Activated naive CD4-positive, alpha-beta T cell treated with anti-CD3 and anti-CD28 coated beads for 36 hours (primary cell): ENCODE measurements around the gene TSR1. TPM values are rescaled to one million over a fixed set of nuclear protein-coding genes. Genes with fewer than 3 reads are reported as not detected.

ENCODE experiments used
- CTCF ChIA-PET: fragments of 350-600 bp; sonication (Branson Sonifier 250); formaldehyde crosslinking; loops from one replicate; lab custom pipeline; 2021; ENCODE audit warnings: antibody characterized with exemption; lab: Charles Lee
- DNase-seq: peaks from one replicate; pipeline ENCODE4 v3.0.0-alpha.2; 2020
- H3K27ac Mint-ChIP-seq: one replicate; pipeline ENCODE4 v1.8.0; 2021; ENCODE audit warnings: mild to moderate bottlenecking, mixed read lengths
- H3K27me3 Mint-ChIP-seq: one replicate; pipeline ENCODE4 v1.8.0; 2021; ENCODE audit warnings: low read depth, mixed read lengths
- H3K36me3 Mint-ChIP-seq: one replicate; pipeline ENCODE4 v1.8.0; 2021; ENCODE audit warnings: low read depth, mixed read lengths
- H3K4me1 Mint-ChIP-seq: one replicate; pipeline ENCODE4 v1.8.0; 2021; ENCODE audit warnings: low read depth, mixed read lengths
- H3K4me3 Mint-ChIP-seq: one replicate; pipeline ENCODE4 v1.8.0; 2021; ENCODE audit warnings: mild to moderate bottlenecking, moderate library complexity, mixed read lengths
- H3K9me3 Mint-ChIP-seq: one replicate; pipeline ENCODE4 v1.8.0; 2021; ENCODE audit warnings: mixed read lengths
- intact Hi-C: fragments of 100-400 bp; cut with micrococcal nuclease; formaldehyde crosslinking; loops from one replicate; pipeline ENCODE4 v1.15.1; 2023
- total RNA-seq, 2 experiments: library from RNA; stranded (reverse); gene quantifications; one replicate each; pipeline ENCODE4 v1.2.3, GENCODE V29; 2021

TSR1 gene
- total RNA-seq, 2 experiments from 2014 or later, result 51.1 to 51.5 TPM

- intact Hi-C loops, result no loop called here
- CTCF ChIA-PET, result interaction anchor here (1.0 to 1.7 kb wide), 4 partner anchors 8 to 291 kb away, joined by 3 to 5 read pairs (median 4); no protein-coding TSS in a partner anchor
- no peaks in the 10 kb centered on the region for H3K27me3 Mint-ChIP-seq
- DNase-seq, result no peak
- no peak overlapping the region for H3K4me3 Mint-ChIP-seq
- H3K27ac Mint-ChIP-seq, result no peak overlapping the region
- peaks cover 6% of the 10 kb centered on the region for H3K4me1 Mint-ChIP-seq
- H3K9me3 Mint-ChIP-seq, result no peaks in the 10 kb centered on the region
- H3K36me3 Mint-ChIP-seq, result no peaks in the 10 kb centered on the region
Observed at GRCh38 chr17:2347805-2348685, 11.8 kb upstream of the TSR1 start.

- no peak overlapping the region for H3K4me3 Mint-ChIP-seq
- CTCF ChIA-PET, result no interaction called here
- DNase-seq, result no peak
- no peaks in the 10 kb centered on the region for H3K27me3 Mint-ChIP-seq
- H3K27ac Mint-ChIP-seq, result no peak overlapping the region
- H3K36me3 Mint-ChIP-seq, result no peaks in the 10 kb centered on the region
- peaks cover 6% of the 10 kb centered on the region for H3K4me1 Mint-ChIP-seq
- intact Hi-C loops, result no loop called here
- H3K9me3 Mint-ChIP-seq, result no peaks in the 10 kb centered on the region
Observed at GRCh38 chr17:2346475-2346874, 10.2 kb upstream of the TSR1 start.

GRCh38 chr17:2344528-2344927 is 8.3 kb upstream of the TSR1 start:
- CTCF ChIA-PET, result interaction anchor here (1.7 kb wide), 1 partner anchor 9 kb away, joined by 10 read pairs; no protein-coding TSS in a partner anchor
- Mint-ChIP-seq H3K27ac (no peak overlapping the region), H3K4me1 (peaks cover 7% of the 10 kb centered on the region), H3K4me3 (no peak overlapping the region), H3K36me3 (peaks cover 1% of the 10 kb centered on the region), H3K9me3 (no peaks in the 10 kb centered on the region), H3K27me3 (no peaks in the 10 kb centered on the region)
- no peak for DNase-seq
- intact Hi-C loops, result no loop called here

GRCh38 chr17:2343421-2343820 is 7.2 kb upstream of the TSR1 start:
- H3K9me3 Mint-ChIP-seq, result no peaks in the 10 kb centered on the region
- CTCF ChIA-PET, result interaction anchor here (1.7 kb wide), 1 partner anchor 10 kb away, joined by 10 read pairs; no protein-coding TSS in a partner anchor
- H3K36me3 Mint-ChIP-seq, result peaks cover 1% of the 10 kb centered on the region
- intact Hi-C loops, result no loop called here
- no peak overlapping the region for H3K4me3 Mint-ChIP-seq
- DNase-seq, result peak; percentile 46
- H3K27me3 Mint-ChIP-seq, result no peaks in the 10 kb centered on the region
- H3K4me1 Mint-ChIP-seq, result peaks cover 9% of the 10 kb centered on the region
- no peak overlapping the region for H3K27ac Mint-ChIP-seq

GRCh38 chr17:2338315-2338657 is 2.0 kb upstream of the TSR1 start:
- CTCF ChIA-PET, result interaction anchor here (1.1 to 2.9 kb wide), 3 partner anchors 15 to 78 kb away, joined by 7 to 19 read pairs (median 7); no protein-coding TSS in a partner anchor
- Mint-ChIP-seq H3K36me3 (peaks cover 17% of the 10 kb centered on the region), H3K27ac (no peak overlapping the region), H3K4me3 (peak overlapping the region; percentile 66), H3K27me3 (no peaks in the 10 kb centered on the region), H3K4me1 (peaks cover 19% of the 10 kb centered on the region), H3K9me3 (no peaks in the 10 kb centered on the region)
- no peak for DNase-seq
- intact Hi-C loops, result no loop called here

- peaks cover 17% of the 10 kb centered on the region for H3K36me3 Mint-ChIP-seq
- no peaks in the 10 kb centered on the region for H3K27me3 Mint-ChIP-seq
- peak overlapping the region; percentile 100 for H3K4me3 Mint-ChIP-seq
- peaks cover 15% of the 10 kb centered on the region for H3K4me1 Mint-ChIP-seq
- peak; percentile 57 for DNase-seq
- H3K9me3 Mint-ChIP-seq, result no peaks in the 10 kb centered on the region
- no peak overlapping the region for H3K27ac Mint-ChIP-seq
- CTCF ChIA-PET, result interaction anchor here (1.1 to 2.9 kb wide), 5 partner anchors 15 to 283 kb away, joined by 3 to 19 read pairs (median 7); partner anchors contain the start of gene HIC1
- intact Hi-C loops, result loop anchor here (2.0 kb wide), 1 partner anchor 63 kb away; the partner anchor contains the start of gene MNT
Observed at GRCh38 chr17:2337544-2338314, 1.5 kb upstream of the TSR1 start.

GRCh38 chr17:2336852-2337543 is 741 bp upstream of the TSR1 start, which contains the start of gene SGSM2:
Gene SGSM2, plus strand, starts transcription at chr17:2337501. Its CDS starts 188 bp downstream, at chr17:2337689.
- peak; percentile 60 for DNase-seq
- peaks cover 15% of the 10 kb centered on the region for H3K4me1 Mint-ChIP-seq
- CTCF ChIA-PET, result interaction anchor here (0.6 to 2.2 kb wide), 10 partner anchors 15 to 282 kb away, joined by 3 to 9 read pairs (median 6); partner anchors contain the start of genes HIC1, SMG6 and SRR
- H3K27me3 Mint-ChIP-seq, result no peaks in the 10 kb centered on the region
- peak within 1 kb of the TSS; percentile 96 for H3K27ac Mint-ChIP-seq
- intact Hi-C loops, result loop anchor here (1.0 to 2.0 kb wide), 6 partner anchors 16 to 374 kb away; partner anchors contain the start of genes CLUH, MNT, SMG6 and SRR
- H3K9me3 Mint-ChIP-seq, result no peaks in the 10 kb centered on the region
- peak within 1 kb of the TSS; percentile 100 for H3K4me3 Mint-ChIP-seq
- H3K36me3 Mint-ChIP-seq, result peaks cover 17% of the 10 kb centered on the region

GRCh38 chr17:2335726-2336214 is 487 bp downstream of the TSR1 start:
- CTCF ChIA-PET, result interaction anchor here (0.6 to 2.2 kb wide), 8 partner anchors 16 to 281 kb away, joined by 3 to 9 read pairs (median 6); partner anchors contain the start of genes HIC1, SMG6 and SRR
- intact Hi-C loops, result loop anchor here (1.0 to 2.0 kb wide), 6 partner anchors 18 to 376 kb away; partner anchors contain the start of genes CLUH, MNT, SMG6 and SRR
- H3K4me3 Mint-ChIP-seq, result peak overlapping the region; percentile 100
- peaks cover 22% of the 10 kb centered on the region for H3K36me3 Mint-ChIP-seq
- no peaks in the 10 kb centered on the region for H3K9me3 Mint-ChIP-seq
- peaks cover 17% of the 10 kb centered on the region for H3K4me1 Mint-ChIP-seq
- no peaks in the 10 kb centered on the region for H3K27me3 Mint-ChIP-seq
- H3K27ac Mint-ChIP-seq, result peak overlapping the region; percentile 96
- DNase-seq, result no peak

GRCh38 chr17:2331303-2331702 is 5.0 kb downstream of the TSR1 start:
- Mint-ChIP-seq H3K27me3 (no peaks in the 10 kb centered on the region), H3K27ac (no peak overlapping the region), H3K36me3 (peaks cover 39% of the 10 kb centered on the region), H3K4me1 (peaks cover 19% of the 10 kb centered on the region), H3K4me3 (no peak overlapping the region), H3K9me3 (no peaks in the 10 kb centered on the region)
- no peak for DNase-seq
- CTCF ChIA-PET, result interaction anchor here (0.6 to 1.1 kb wide), 3 partner anchors 10 to 331 kb away, joined by 4 read pairs; no protein-coding TSS in a partner anchor
- intact Hi-C loops, result no loop called here

- Mint-ChIP-seq H3K36me3 (peaks cover 50% of the 10 kb centered on the region), H3K9me3 (no peaks in the 10 kb centered on the region), H3K27me3 (no peaks in the 10 kb centered on the region), H3K4me3 (no peak overlapping the region), H3K4me1 (no peaks in the 10 kb centered on the region), H3K27ac (no peak overlapping the region)
- intact Hi-C loops, result no loop called here
- DNase-seq, result no peak
- CTCF ChIA-PET, result interaction anchor here (1.6 kb wide), 1 partner anchor 30 kb away, joined by 4 read pairs; no protein-coding TSS in a partner anchor
Observed at GRCh38 chr17:2323629-2324314, 12.5 kb downstream of the TSR1 start.

GRCh38 chr17:2321399-2321798 is 14.9 kb downstream of the TSR1 start:
- CTCF ChIA-PET, result interaction anchor here (0.5 to 1.3 kb wide), 4 partner anchors 10 to 94 kb away, joined by 3 to 5 read pairs (median 4); no protein-coding TSS in a partner anchor
- no peaks in the 10 kb centered on the region for H3K4me1 Mint-ChIP-seq

More at GRCh38 chr17:2321399-2321798, 14.9 kb downstream of the TSR1 start:
- Mint-ChIP-seq H3K27me3 (no peaks in the 10 kb centered on the region), H3K36me3 (peaks cover 44% of the 10 kb centered on the region), H3K27ac (no peak overlapping the region), H3K9me3 (no peaks in the 10 kb centered on the region), H3K4me3 (no peak overlapping the region)
- no peak for DNase-seq
- intact Hi-C loops, result no loop called here
